ENCODE measurements around the gene MYH7. TPM values are rescaled to one million over a fixed set of nuclear protein-coding genes. Genes with fewer than 3 reads are reported as not detected.
"Not testable (repeated sequence)": the region's sequence is repeated elsewhere in the genome, so short reads cannot be mapped to it uniquely, and the experiment has no call there.

MYH7 gene
- total RNA-seq, 4 donors from 2014 or later, result 1,360 to 5,274 (median 3,359) TPM

- Histone ChIP-seq H3K9me3 (no peaks in the 10 kb centered on the region), H3K27me3 (no peaks in the 10 kb centered on the region), H3K4me1 (no peaks in the 10 kb centered on the region), H3K36me3 (peaks cover 0 to 9% of the 10 kb centered on the region in 2 donors), H3K27ac (peak overlapping the region in 3 of 4 donors; percentile 84 to 90 (median 85)), H3K4me3 (no peak overlapping the region)
- ATAC-seq, result peak; percentile 39 to 78
- peak; percentile 40 to 67 for DNase-seq
- in situ Hi-C loops (cut with MboI; ENCODE audit: low sequenced_read_pairs in 4 of 4), result no loop called here
- TF ChIP-seq CTCF (IDR thresholded peaks at IDR 0.05 in 4 of 5, conservative IDR thresholded peaks at IDR 0.05 in 1 of 5), result no peak
- no peak for TF ChIP-seq POLR2A (IDR thresholded peaks at IDR 0.05)
- intact Hi-C loops (cut with DNase I; ENCODE audit: low total_unique reads), result no loop called here
Measured at GRCh38 chr14:23398348-23398747, 37.1 kb downstream of the MYH7 start.

GRCh38 chr14:23396781-23397407 lies 38.6 kb downstream of the MYH7 start:
- peak overlapping the region in 3 of 4 donors; percentile 84 to 90 (median 85) for H3K27ac ChIP-seq

GRCh38 chr14:23396126-23396525 lies 39.3 kb downstream of the MYH7 start:
- Histone ChIP-seq H3K4me1 (no peaks in the 10 kb centered on the region), H3K27ac (peak overlapping the region in 2 of 4 donors; percentile 18 to 27), H3K4me3 (no peak overlapping the region), H3K27me3 (no peaks in the 10 kb centered on the region), H3K9me3 (no peaks in the 10 kb centered on the region), H3K36me3 (peaks cover 0 to 24% of the 10 kb centered on the region in 2 donors)
- ATAC-seq (no peak), DNase-seq (no peak)
- no peak for TF ChIP-seq POLR2A (IDR thresholded peaks at IDR 0.05)
- no peak for TF ChIP-seq CTCF (IDR thresholded peaks at IDR 0.05 in 4 of 5, conservative IDR thresholded peaks at IDR 0.05 in 1 of 5)
- intact Hi-C loops (cut with DNase I; ENCODE audit: low total_unique reads) (no loop called here), in situ Hi-C loops (cut with MboI; ENCODE audit: low sequenced_read_pairs in 4 of 4) (no loop called here)

More at GRCh38 chr14:23396781-23397407, 38.6 kb downstream of the MYH7 start:
- no peak for TF ChIP-seq CTCF (IDR thresholded peaks at IDR 0.05 in 4 of 5, conservative IDR thresholded peaks at IDR 0.05 in 1 of 5)
- no peak for TF ChIP-seq POLR2A (IDR thresholded peaks at IDR 0.05)
- H3K4me3 ChIP-seq, result no peak overlapping the region
- no peaks in the 10 kb centered on the region for H3K9me3 ChIP-seq
- intact Hi-C loops (cut with DNase I; ENCODE audit: low total_unique reads) (no loop called here), in situ Hi-C loops (cut with MboI; ENCODE audit: low sequenced_read_pairs in 4 of 4) (no loop called here)
- H3K27me3 ChIP-seq, result no peaks in the 10 kb centered on the region
- H3K36me3 ChIP-seq, result peaks cover 0 to 21% of the 10 kb centered on the region in 2 donors
- DNase-seq, result no peak
- no peak for ATAC-seq
- no peaks in the 10 kb centered on the region for H3K4me1 ChIP-seq

- no peak overlapping the region for H3K4me3 ChIP-seq
- no peaks in the 10 kb centered on the region for H3K9me3 ChIP-seq
- H3K36me3 ChIP-seq, result peaks cover 0 to 29% of the 10 kb centered on the region in 2 donors
- ATAC-seq (no peak), DNase-seq (no peak)
- H3K27me3 ChIP-seq, result no peaks in the 10 kb centered on the region
- intact Hi-C loops (cut with DNase I; ENCODE audit: low total_unique reads), result no loop called here
- peak overlapping the region in 2 of 4 donors; percentile 15 to 43 for H3K27ac ChIP-seq
- TF ChIP-seq CTCF (IDR thresholded peaks at IDR 0.05 in 4 of 5, conservative IDR thresholded peaks at IDR 0.05 in 1 of 5) (no peak), POLR2A (IDR thresholded peaks at IDR 0.05) (no peak)
- in situ Hi-C loops (cut with MboI; ENCODE audit: low sequenced_read_pairs in 4 of 4), result no loop called here
- H3K4me1 ChIP-seq, result no peaks in the 10 kb centered on the region
Measured at GRCh38 chr14:23392613-23393012, 42.8 kb downstream of the MYH7 start.

- peaks cover 0 to 20% of the 10 kb centered on the region in 2 donors for H3K36me3 ChIP-seq
- H3K4me3 ChIP-seq; ATAC-seq; H3K27ac ChIP-seq; H3K9me3 ChIP-seq; DNase-seq; H3K4me1 ChIP-seq; H3K27me3 ChIP-seq; intact Hi-C loops (cut with DNase I; ENCODE audit: low total_unique reads): not testable (repeated sequence)
- in situ Hi-C loops (cut with MboI; ENCODE audit: low sequenced_read_pairs in 4 of 4), result loop anchor here in 2 of 4 donors (10.0 kb wide), 2 partner anchors 55 to 125 kb away; no protein-coding TSS in a partner anchor
Measured at GRCh38 chr14:23389871-23390270, 45.6 kb downstream of the MYH7 start.
